Cerebellar cortex (tissue), 1 donor: ENCODE measurements around the gene PREPL.
"Not testable (repeated sequence)": the region's sequence is repeated elsewhere in the genome, so short reads cannot be mapped to it uniquely, and the experiment has no call there.

Experiments used
- DNase-seq: peaks from one replicate; pipeline ENCODE4 v3.0.0-alpha.2; 2015; ENCODE audit warnings: low spot score

Gene PREPL

GRCh38 chr2:44348400-44348799 is 12.9 kb downstream of the PREPL start:
- no peak for DNase-seq

GRCh38 chr2:44347526-44347925 is 13.8 kb downstream of the PREPL start:
- no peak for DNase-seq

GRCh38 chr2:44342854-44343253 is 18.4 kb downstream of the PREPL start:
- peak; percentile 40 for DNase-seq

GRCh38 chr2:44335806-44336538 is 25.3 kb downstream of the PREPL start:
- no peak for DNase-seq

- no peak for DNase-seq
Observed at GRCh38 chr2:44333994-44334393, 27.3 kb downstream of the PREPL start.

- no peak for DNase-seq
Observed at GRCh38 chr2:44330801-44331200, 30.5 kb downstream of the PREPL start.

GRCh38 chr2:44329343-44329742 is 32.0 kb downstream of the PREPL start:
- no peak for DNase-seq

- no peak for DNase-seq
Observed at GRCh38 chr2:44328750-44329149, 32.5 kb downstream of the PREPL start.

GRCh38 chr2:44326548-44327264 is 34.6 kb downstream of the PREPL start:
- DNase-seq: no peak

GRCh38 chr2:44325897-44326296 is 35.4 kb downstream of the PREPL start:
- no peak for DNase-seq

GRCh38 chr2:44324971-44325426 is 36.3 kb downstream of the PREPL start:
- DNase-seq: no peak

- no peak for DNase-seq
Observed at GRCh38 chr2:44321360-44321759, 39.9 kb downstream of the PREPL start.

- DNase-seq: no peak
Observed at GRCh38 chr2:44320832-44321231, 40.5 kb downstream of the PREPL start.

GRCh38 chr2:44315945-44316344 is 45.3 kb downstream of the PREPL start:
- DNase-seq: no peak

- DNase-seq: no peak
Observed at GRCh38 chr2:44314362-44314761, 46.9 kb downstream of the PREPL start.

GRCh38 chr2:44310287-44310686 is 51.0 kb downstream of the PREPL start:
- no peak for DNase-seq

- no peak for DNase-seq
Observed at GRCh38 chr2:44305882-44306281, 55.4 kb downstream of the PREPL start.

- no peak for DNase-seq
Observed at GRCh38 chr2:44304258-44304657, 57.0 kb downstream of the PREPL start.

- not testable (repeated sequence) for DNase-seq
Observed at GRCh38 chr2:44303766-44304165, 57.5 kb downstream of the PREPL start.

- DNase-seq: no peak
Observed at GRCh38 chr2:44301111-44301510, 60.2 kb downstream of the PREPL start.

GRCh38 chr2:44299635-44300034 is 61.7 kb downstream of the PREPL start:
- DNase-seq: no peak

- no peak for DNase-seq
Observed at GRCh38 chr2:44297431-44297830, 63.9 kb downstream of the PREPL start.

GRCh38 chr2:44296653-44297052 is 64.6 kb downstream of the PREPL start:
- DNase-seq: no peak
